ENCODE results near the gene SCUBE1.

DNA sequence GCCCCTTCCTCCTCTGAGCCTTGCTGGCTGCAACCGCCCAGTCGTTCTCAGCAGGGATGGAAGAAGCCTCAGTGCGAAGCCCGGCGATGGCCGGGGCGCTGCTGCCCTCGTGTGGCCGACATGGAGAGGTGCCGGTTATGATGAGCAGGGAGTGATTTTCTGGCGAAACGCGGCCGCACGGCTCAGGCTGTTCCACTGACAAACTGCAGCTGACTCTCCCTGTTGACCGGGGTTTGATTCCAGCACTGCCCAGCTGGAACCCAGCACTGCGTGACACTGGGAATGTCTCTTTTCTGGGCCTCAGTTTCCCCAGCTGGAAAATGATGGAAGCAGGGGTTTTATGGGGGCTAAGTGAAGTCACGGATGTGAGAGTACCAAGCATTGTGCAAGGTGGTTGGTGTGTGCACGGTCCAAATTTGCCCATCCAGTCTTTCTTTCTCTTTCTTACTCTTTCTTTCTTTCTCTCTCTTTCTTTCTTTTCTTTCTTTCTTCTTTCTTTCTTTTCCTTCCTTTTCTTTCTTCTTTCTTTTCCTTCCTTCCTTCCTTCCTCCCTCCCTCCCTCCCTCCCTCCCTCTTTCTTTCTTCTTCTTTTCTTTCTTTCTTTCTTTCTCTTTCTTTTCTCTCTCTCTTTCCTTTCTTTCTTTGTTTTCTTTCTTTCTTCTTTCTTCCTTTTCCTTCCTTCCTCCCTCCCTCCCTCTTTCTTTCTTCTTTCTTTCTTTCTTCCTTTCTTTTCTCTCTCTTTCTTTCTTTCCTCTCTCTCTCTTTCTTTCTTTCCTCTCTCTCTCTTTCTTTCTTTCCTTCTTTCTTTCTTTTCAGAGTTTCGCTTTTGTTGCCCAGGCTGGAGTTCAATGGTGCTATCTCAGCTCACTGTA, 42.8 kb upstream of the SCUBE1 start:
- TF ChIP-seq, protein P1, sequence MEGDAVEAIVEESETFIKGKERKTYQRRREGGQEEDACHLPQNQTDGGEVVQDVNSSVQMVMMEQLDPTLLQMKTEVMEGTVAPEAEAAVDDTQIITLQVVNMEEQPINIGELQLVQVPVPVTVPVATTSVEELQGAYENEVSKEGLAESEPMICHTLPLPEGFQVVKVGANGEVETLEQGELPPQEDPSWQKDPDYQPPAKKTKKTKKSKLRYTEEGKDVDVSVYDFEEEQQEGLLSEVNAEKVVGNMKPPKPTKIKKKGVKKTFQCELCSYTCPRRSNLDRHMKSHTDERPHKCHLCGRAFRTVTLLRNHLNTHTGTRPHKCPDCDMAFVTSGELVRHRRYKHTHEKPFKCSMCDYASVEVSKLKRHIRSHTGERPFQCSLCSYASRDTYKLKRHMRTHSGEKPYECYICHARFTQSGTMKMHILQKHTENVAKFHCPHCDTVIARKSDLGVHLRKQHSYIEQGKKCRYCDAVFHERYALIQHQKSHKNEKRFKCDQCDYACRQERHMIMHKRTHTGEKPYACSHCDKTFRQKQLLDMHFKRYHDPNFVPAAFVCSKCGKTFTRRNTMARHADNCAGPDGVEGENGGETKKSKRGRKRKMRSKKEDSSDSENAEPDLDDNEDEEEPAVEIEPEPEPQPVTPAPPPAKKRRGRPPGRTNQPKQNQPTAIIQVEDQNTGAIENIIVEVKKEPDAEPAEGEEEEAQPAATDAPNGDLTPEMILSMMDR (IDR thresholded peaks at IDR 0.05; ENCODE audit: low read depth, low read length), result peak; percentile 76
- no peak for TF ChIP-seq POLR2A (IDR thresholded peaks at IDR 0.05; ENCODE audit: extremely low read depth, insufficient read length)
- peak; percentile 36; the same call in 1 of the 2 replicates for TF ChIP-seq MYC (IDR thresholded peaks at IDR 0.05; ENCODE audit: low read depth, low read length)
- TF ChIP-seq, protein P2, sequence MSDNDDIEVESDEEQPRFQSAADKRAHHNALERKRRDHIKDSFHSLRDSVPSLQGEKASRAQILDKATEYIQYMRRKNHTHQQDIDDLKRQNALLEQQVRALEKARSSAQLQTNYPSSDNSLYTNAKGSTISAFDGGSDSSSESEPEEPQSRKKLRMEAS (IDR thresholded peaks at IDR 0.05; ENCODE audit: low read depth, low read length), result peak; percentile 26; the same call in 1 of the 2 replicates
